GM19240 (cell line): ENCODE data around the gene MOCS1.

ENCODE experiments used
- DNase-seq: peaks from one replicate; pipeline ENCODE4 v3.0.0; 2011; ENCODE audit warnings: low spot score; ENCODE audit not compliant: insufficient read length

Gene MOCS1

GRCh38 chr6:39950125-39950720, 16.0 kb upstream of the MOCS1 start:
- DNase-seq = no peak

GRCh38 chr6:39948199-39948791, 14.0 kb upstream of the MOCS1 start:
- no peak for DNase-seq

- no peak for DNase-seq
Measured at GRCh38 chr6:39947611-39948068, 13.4 kb upstream of the MOCS1 start.

GRCh38 chr6:39945626-39946025, 11.4 kb upstream of the MOCS1 start:
- DNase-seq = no peak

GRCh38 chr6:39942903-39943580, 8.8 kb upstream of the MOCS1 start:
- DNase-seq = no peak

- no peak for DNase-seq
Measured at GRCh38 chr6:39941820-39942219, 7.6 kb upstream of the MOCS1 start.

GRCh38 chr6:39941138-39941537, 6.9 kb upstream of the MOCS1 start:
- DNase-seq = no peak

GRCh38 chr6:39938773-39939654, 4.8 kb upstream of the MOCS1 start:
- no peak for DNase-seq

- no peak for DNase-seq
Measured at GRCh38 chr6:39937686-39938333, 3.5 kb upstream of the MOCS1 start.

GRCh38 chr6:39936857-39937256, 2.6 kb upstream of the MOCS1 start:
- no peak for DNase-seq

GRCh38 chr6:39935241-39935640, 979 bp upstream of the MOCS1 start:
- DNase-seq = no peak

- no peak for DNase-seq
Measured at GRCh38 chr6:39933669-39934130, 562 bp downstream of the MOCS1 start.

- DNase-seq = no peak
Measured at GRCh38 chr6:39932386-39932910, 1.8 kb downstream of the MOCS1 start.

GRCh38 chr6:39931607-39932006, 2.7 kb downstream of the MOCS1 start:
- DNase-seq = no peak

- DNase-seq = no peak
Measured at GRCh38 chr6:39930540-39930939, 3.7 kb downstream of the MOCS1 start.

GRCh38 chr6:39929733-39930461, 4.4 kb downstream of the MOCS1 start:
- no peak for DNase-seq

- no peak for DNase-seq
Measured at GRCh38 chr6:39929039-39929732, 5.1 kb downstream of the MOCS1 start.

GRCh38 chr6:39927159-39927558, 7.1 kb downstream of the MOCS1 start:
- DNase-seq = no peak

GRCh38 chr6:39926668-39927067, 7.6 kb downstream of the MOCS1 start:
- DNase-seq = no peak

- DNase-seq = no peak
Measured at GRCh38 chr6:39925931-39926290, 8.4 kb downstream of the MOCS1 start.
